ENCODE measurements around the gene GOLPH3. TPM values are rescaled to one million over a fixed set of nuclear protein-coding genes. Genes with fewer than 3 reads are reported as not detected.
"Not testable (repeated sequence)": the region's sequence is repeated elsewhere in the genome, so short reads cannot be mapped to it uniquely, and the experiment has no call there.

The GOLPH3 gene
- total RNA-seq (79.6 and 105 TPM in 2 replicates), polyA plus RNA-seq (68.1 and 75.1 TPM in 2 replicates)

- peak within 1 kb of the TSS; percentile 99 for H3K27ac ChIP-seq
- H3K9me3 ChIP-seq (ENCODE audit: low read depth) = no peaks in the 10 kb centered on the region
- TF ChIP-seq, protein P1, sequence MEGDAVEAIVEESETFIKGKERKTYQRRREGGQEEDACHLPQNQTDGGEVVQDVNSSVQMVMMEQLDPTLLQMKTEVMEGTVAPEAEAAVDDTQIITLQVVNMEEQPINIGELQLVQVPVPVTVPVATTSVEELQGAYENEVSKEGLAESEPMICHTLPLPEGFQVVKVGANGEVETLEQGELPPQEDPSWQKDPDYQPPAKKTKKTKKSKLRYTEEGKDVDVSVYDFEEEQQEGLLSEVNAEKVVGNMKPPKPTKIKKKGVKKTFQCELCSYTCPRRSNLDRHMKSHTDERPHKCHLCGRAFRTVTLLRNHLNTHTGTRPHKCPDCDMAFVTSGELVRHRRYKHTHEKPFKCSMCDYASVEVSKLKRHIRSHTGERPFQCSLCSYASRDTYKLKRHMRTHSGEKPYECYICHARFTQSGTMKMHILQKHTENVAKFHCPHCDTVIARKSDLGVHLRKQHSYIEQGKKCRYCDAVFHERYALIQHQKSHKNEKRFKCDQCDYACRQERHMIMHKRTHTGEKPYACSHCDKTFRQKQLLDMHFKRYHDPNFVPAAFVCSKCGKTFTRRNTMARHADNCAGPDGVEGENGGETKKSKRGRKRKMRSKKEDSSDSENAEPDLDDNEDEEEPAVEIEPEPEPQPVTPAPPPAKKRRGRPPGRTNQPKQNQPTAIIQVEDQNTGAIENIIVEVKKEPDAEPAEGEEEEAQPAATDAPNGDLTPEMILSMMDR (IDR thresholded peaks at IDR 0.05; ENCODE audit: low read depth, low read length) = peak; percentile 9
- peaks cover 13% of the 10 kb centered on the region for H3K4me1 ChIP-seq (ENCODE audit: low read depth)
- no peaks in the 10 kb centered on the region for H3K27me3 ChIP-seq
- DNase-seq (ENCODE audit: low read depth in 1 of 2, low spot score in 1 of 2) = peak; percentile 94 to 96
- peak within 1 kb of the TSS; percentile 88 for H3K4me3 ChIP-seq
- H3K36me3 ChIP-seq = peaks cover 6% of the 10 kb centered on the region
These were observed at the start of gene GOLPH3 for GRCh38 chr5:32174011-32174870. GOLPH3 (minus strand) TSS chr5:32174319; CDS start chr5:32174034, 285 bp downstream.

DNA sequence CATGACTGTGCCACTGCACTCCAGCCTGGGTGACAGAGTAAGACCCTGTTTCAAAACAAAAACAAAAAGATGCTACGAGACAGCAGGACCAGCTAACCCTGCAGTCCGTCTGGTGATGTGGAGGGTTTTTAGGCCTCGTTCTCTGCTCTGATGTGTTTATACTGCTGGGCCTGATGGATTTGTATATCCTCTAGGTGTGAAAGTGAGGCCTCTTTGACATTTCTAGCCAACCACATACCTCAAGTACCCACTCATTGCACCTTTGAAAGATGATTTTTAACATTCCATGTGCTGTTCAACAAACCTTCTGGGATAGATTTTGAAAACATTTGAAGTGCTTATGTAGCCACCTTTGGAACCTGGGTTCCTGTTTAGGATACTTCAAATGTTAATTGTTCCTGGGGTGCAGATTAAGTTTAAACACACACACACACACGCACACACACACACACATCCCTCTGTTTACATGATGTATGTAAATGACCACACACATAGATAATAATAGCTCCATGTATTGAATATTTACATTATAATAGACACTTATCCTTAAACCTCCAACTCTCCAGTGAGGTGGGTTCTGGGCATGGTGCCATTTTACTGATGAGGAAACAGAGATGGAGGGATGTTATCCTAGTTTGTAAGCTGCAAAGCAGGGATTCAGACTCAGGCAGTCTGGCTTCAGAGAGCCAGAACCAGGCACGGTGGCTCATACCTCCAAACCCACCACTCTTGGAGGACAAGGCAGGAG, 48.8 kb upstream of the GOLPH3 start:
- DNase-seq (ENCODE audit: low read depth in 1 of 2, low spot score in 1 of 2) = no peak
- TF ChIP-seq, protein P1 (IDR thresholded peaks at IDR 0.05; ENCODE audit: low read depth, low read length) = no peak
- Histone ChIP-seq H3K4me1 (ENCODE audit: low read depth) (peaks cover 4% of the 10 kb centered on the region), H3K27ac (peak overlapping the region; percentile 87), H3K4me3 (no peak overlapping the region), H3K36me3 (no peaks in the 10 kb centered on the region), H3K9me3 (ENCODE audit: low read depth) (no peaks in the 10 kb centered on the region), H3K27me3 (no peaks in the 10 kb centered on the region)

GRCh38 chr5:32217886-32218396, 43.8 kb upstream of the GOLPH3 start:
- Histone ChIP-seq H3K36me3 (no peaks in the 10 kb centered on the region), H3K27ac (peak overlapping the region; percentile 8), H3K27me3 (no peaks in the 10 kb centered on the region), H3K4me1 (ENCODE audit: low read depth) (no peaks in the 10 kb centered on the region), H3K9me3 (ENCODE audit: low read depth) (no peaks in the 10 kb centered on the region), H3K4me3 (no peak overlapping the region)
- TF ChIP-seq, protein P1 (IDR thresholded peaks at IDR 0.05; ENCODE audit: low read depth, low read length) = no peak
- DNase-seq (ENCODE audit: low read depth in 1 of 2, low spot score in 1 of 2) = peak; percentile 44 to 70

- H3K27me3 ChIP-seq; H3K27ac ChIP-seq; DNase-seq (ENCODE audit: low read depth in 1 of 2, low spot score in 1 of 2); H3K4me1 ChIP-seq (ENCODE audit: low read depth); H3K4me3 ChIP-seq; H3K9me3 ChIP-seq (ENCODE audit: low read depth); H3K36me3 ChIP-seq: not testable (repeated sequence)
These were observed 40.2 kb upstream of the GOLPH3 start for GRCh38 chr5:32214344-32214743.

DNA sequence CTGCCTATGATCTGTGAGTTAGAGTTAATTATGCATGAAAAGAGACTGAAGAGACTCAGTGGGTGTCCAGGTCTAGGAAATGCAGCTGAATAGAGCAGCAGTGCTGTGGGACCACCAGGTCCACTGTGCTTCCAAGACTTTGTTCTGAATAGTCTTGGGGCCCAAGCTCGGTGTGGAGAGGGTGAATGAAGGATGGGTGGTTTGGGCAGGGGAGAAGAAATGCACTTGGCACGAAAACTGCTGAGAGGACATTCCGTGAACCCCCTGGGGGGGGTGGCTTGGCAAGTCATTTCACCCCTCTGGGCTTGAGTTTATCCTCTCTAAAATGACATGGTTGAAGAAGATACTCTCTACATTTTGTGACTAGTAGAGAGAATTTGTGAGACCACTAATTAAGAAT, 36.0 kb upstream of the GOLPH3 start:
- no peaks in the 10 kb centered on the region for H3K36me3 ChIP-seq
- no peak overlapping the region for H3K27ac ChIP-seq
- no peaks in the 10 kb centered on the region for H3K4me1 ChIP-seq (ENCODE audit: low read depth)
- H3K27me3 ChIP-seq = no peaks in the 10 kb centered on the region
- TF ChIP-seq, protein P1 (IDR thresholded peaks at IDR 0.05; ENCODE audit: low read depth, low read length) = no peak
- H3K9me3 ChIP-seq (ENCODE audit: low read depth) = no peaks in the 10 kb centered on the region
- no peak overlapping the region for H3K4me3 ChIP-seq
- no peak for DNase-seq (ENCODE audit: low read depth in 1 of 2, low spot score in 1 of 2)

GRCh38 chr5:32208837-32209236, 34.7 kb upstream of the GOLPH3 start:
- not testable (repeated sequence) for H3K27me3 ChIP-seq; H3K36me3 ChIP-seq; H3K9me3 ChIP-seq (ENCODE audit: low read depth); DNase-seq (ENCODE audit: low read depth in 1 of 2, low spot score in 1 of 2); H3K4me1 ChIP-seq (ENCODE audit: low read depth); H3K27ac ChIP-seq; H3K4me3 ChIP-seq

Data from cardiac muscle cell (in vitro differentiated cells and primary cell).